Activated CD4-positive, alpha-beta T cell treated with anti-CD3 and anti-CD28 coated beads, Interleukin-2, amount 50 U/mL, for 16 hours (primary cell): ENCODE data around the gene RPL7L1.
A peak's percentile ranks its signal among the peaks of the same experiment; 100 is the strongest.
"Not testable (repeated sequence)": the region's sequence is repeated elsewhere in the genome, so short reads cannot be mapped to it uniquely, and the experiment has no call there.

Experiments used
- DNase-seq: peaks from one replicate; pipeline ENCODE4 v3.0.0-alpha.2; 2020

Gene RPL7L1

GRCh38 chr6:42879372-42880239 lies at the start of gene RPL7L1:
RPL7L1 (plus strand) TSS chr6:42879616; CDS start chr6:42879911, 295 bp downstream.
- peak; percentile 90 for DNase-seq

- DNase-seq: no peak
These were observed 48.2 kb upstream of the RPL7L1 start for GRCh38 chr6:42831237-42831636.

- no peak for DNase-seq
These were observed 45.4 kb upstream of the RPL7L1 start for GRCh38 chr6:42834056-42834455.

GRCh38 chr6:42841844-42842584 lies 37.4 kb upstream of the RPL7L1 start:
- DNase-seq: no peak

GRCh38 chr6:42845327-42845694 lies 34.1 kb upstream of the RPL7L1 start:
- no peak for DNase-seq

- no peak for DNase-seq
These were observed 32.9 kb upstream of the RPL7L1 start for GRCh38 chr6:42846505-42846904.

- DNase-seq: no peak
These were observed 30.7 kb upstream of the RPL7L1 start for GRCh38 chr6:42848700-42849099.

- no peak for DNase-seq
These were observed 27.8 kb upstream of the RPL7L1 start for GRCh38 chr6:42851599-42851998.

GRCh38 chr6:42860036-42860435 lies 19.4 kb upstream of the RPL7L1 start:
- DNase-seq: no peak

GRCh38 chr6:42860481-42860880 lies 18.9 kb upstream of the RPL7L1 start:
- no peak for DNase-seq

- DNase-seq: no peak
These were observed 14.8 kb upstream of the RPL7L1 start for GRCh38 chr6:42864602-42865001.

- no peak for DNase-seq
These were observed 9.1 kb upstream of the RPL7L1 start for GRCh38 chr6:42870145-42870936.

- no peak for DNase-seq
These were observed 7.7 kb upstream of the RPL7L1 start for GRCh38 chr6:42871711-42872110.

GRCh38 chr6:42873313-42873712 lies 6.1 kb upstream of the RPL7L1 start:
- no peak for DNase-seq

- DNase-seq: no peak
These were observed 1.7 kb upstream of the RPL7L1 start for GRCh38 chr6:42877695-42878094.

- not testable (repeated sequence) for DNase-seq
These were observed 913 bp downstream of the RPL7L1 start for GRCh38 chr6:42880240-42880817.

GRCh38 chr6:42880871-42881270 lies 1.5 kb downstream of the RPL7L1 start:
- DNase-seq: peak; percentile 12

GRCh38 chr6:42885702-42886101 lies 6.3 kb downstream of the RPL7L1 start:
- no peak for DNase-seq

GRCh38 chr6:42888201-42888600 lies 8.8 kb downstream of the RPL7L1 start:
- not testable (repeated sequence) for DNase-seq

GRCh38 chr6:42889815-42890214 lies 10.4 kb downstream of the RPL7L1 start:
- peak; percentile 20 for DNase-seq

- peak; percentile 96 for DNase-seq
These were observed 11.1 kb downstream of the RPL7L1 start for GRCh38 chr6:42890311-42891198.

- no peak for DNase-seq
These were observed 11.8 kb downstream of the RPL7L1 start for GRCh38 chr6:42891199-42891722.
